Osteoblast (primary cell): ENCODE measurements around the gene USF1. TPM values are rescaled to one million over a fixed set of nuclear protein-coding genes. Genes with fewer than 3 reads are reported as not detected.

ENCODE experiments used
- DNase-seq: peaks from one replicate; pipeline ENCODE4 v3.0.0; 2011; ENCODE audit warnings: low spot score, mixed read lengths; ENCODE audit not compliant: insufficient read length; ENCODE audit errors: missing footprints
- H2AFZ ChIP-seq: 2 replicates; pipeline ENCODE4 v1.6.0; 2011; ENCODE audit warnings: mild to moderate bottlenecking, low read length
- H3K27ac ChIP-seq: 2 replicates; pipeline ENCODE4 v1.5.1; 2011; ENCODE audit warnings: mild to moderate bottlenecking, low read depth, low read length, moderate library complexity
- H3K27me3 ChIP-seq: 2 replicates; pipeline ENCODE4 v1.6.0; 2012; ENCODE audit warnings: mild to moderate bottlenecking, control low read depth, inconsistent platforms, low read length, moderate library complexity; ENCODE audit not compliant: insufficient read depth
- H3K36me3 ChIP-seq: 2 replicates; pipeline ENCODE4 v1.5.1; 2011; ENCODE audit warnings: mild to moderate bottlenecking, low read length, control low read depth, moderate library complexity; ENCODE audit not compliant: insufficient read depth
- H3K4me1 ChIP-seq: 2 replicates; pipeline ENCODE4 v1.5.1; 2011; ENCODE audit warnings: mild to moderate bottlenecking, low read length, control low read depth, moderate library complexity; ENCODE audit not compliant: insufficient read depth
- H3K4me2 ChIP-seq: 2 replicates; pipeline ENCODE4 v1.6.0; 2011; ENCODE audit warnings: mild to moderate bottlenecking, low read length; ENCODE audit not compliant: insufficient read depth
- H3K4me3 ChIP-seq: fragments of 200-600 bp; sonication (generic); 3 replicates; pipeline ENCODE4 v1.5.1; 2012; ENCODE audit warnings: mild to moderate bottlenecking, low read length, inconsistent platforms; ENCODE audit not compliant: insufficient read depth
- H3K79me2 ChIP-seq: 2 replicates; pipeline ENCODE4 v1.6.0; 2012; ENCODE audit warnings: mild to moderate bottlenecking, low read length, control low read depth, inconsistent platforms; ENCODE audit not compliant: insufficient read depth
- H3K9me3 ChIP-seq: 2 replicates; pipeline ENCODE4 v1.5.1; 2011; ENCODE audit warnings: low read depth, low read length, control low read depth
- H4K20me1 ChIP-seq: 2 replicates; pipeline ENCODE4 v1.6.0; 2012; ENCODE audit warnings: mild to moderate bottlenecking, low read length, control low read depth; ENCODE audit not compliant: insufficient read depth
- CTCF ChIP-seq: IDR thresholded peaks from 2 replicates; pipeline ENCODE4 v1.5.1; 2011; ENCODE audit warnings: mild to moderate bottlenecking, low read depth, low read length, moderate library complexity; ENCODE audit errors: extremely low read depth
- total RNA-seq: library from RNA; depleted of rRNA; stranded (reverse); fragments of >200 nt; gene quantifications from 2 replicates; pipeline ENCODE4 v1.2.3, GENCODE V29; 2012

USF1 gene
- total RNA-seq, 1 donor, result 47.4 TPM

GRCh38 chr1:161013488-161014230, 32.1 kb downstream of the USF1 start:
- Histone ChIP-seq H4K20me1 (no peaks in the 10 kb centered on the region), H3K4me2 (peak overlapping the region; percentile 34), H3K9me3 (no peaks in the 10 kb centered on the region), H2AFZ (peak overlapping the region; percentile 71), H3K79me2 (no peaks in the 10 kb centered on the region), H3K4me1 (no peaks in the 10 kb centered on the region), H3K4me3 (no peak overlapping the region), H3K36me3 (no peaks in the 10 kb centered on the region), H3K27ac (no peak overlapping the region), H3K27me3 (peaks cover 2% of the 10 kb centered on the region)
- DNase-seq, result no peak
- TF ChIP-seq CTCF, result no peak

GRCh38 chr1:161013131-161013487, 32.7 kb downstream of the USF1 start:
- H3K36me3 ChIP-seq, result no peaks in the 10 kb centered on the region
- no peak overlapping the region for H3K4me2 ChIP-seq
- TF ChIP-seq CTCF, result no peak

GRCh38 chr1:161012420-161012819, 33.4 kb downstream of the USF1 start:
- Histone ChIP-seq H3K9me3 (no peaks in the 10 kb centered on the region), H4K20me1 (no peaks in the 10 kb centered on the region), H3K4me3 (no peak overlapping the region), H3K36me3 (no peaks in the 10 kb centered on the region), H3K79me2 (no peaks in the 10 kb centered on the region), H3K27ac (no peak overlapping the region), H3K4me2 (no peak overlapping the region), H3K27me3 (no peaks in the 10 kb centered on the region), H3K4me1 (no peaks in the 10 kb centered on the region), H2AFZ (no peak overlapping the region)
- DNase-seq, result no peak
- no peak for TF ChIP-seq CTCF

More at GRCh38 chr1:161013131-161013487, 32.7 kb downstream of the USF1 start:
- no peaks in the 10 kb centered on the region for H3K79me2 ChIP-seq
- no peaks in the 10 kb centered on the region for H3K4me1 ChIP-seq
- H3K4me3 ChIP-seq, result no peak overlapping the region
- peak overlapping the region; percentile 71 for H2AFZ ChIP-seq
- no peaks in the 10 kb centered on the region for H3K27me3 ChIP-seq
- H3K9me3 ChIP-seq, result no peaks in the 10 kb centered on the region
- H4K20me1 ChIP-seq, result no peaks in the 10 kb centered on the region
- DNase-seq, result no peak
- H3K27ac ChIP-seq, result no peak overlapping the region

DNA sequence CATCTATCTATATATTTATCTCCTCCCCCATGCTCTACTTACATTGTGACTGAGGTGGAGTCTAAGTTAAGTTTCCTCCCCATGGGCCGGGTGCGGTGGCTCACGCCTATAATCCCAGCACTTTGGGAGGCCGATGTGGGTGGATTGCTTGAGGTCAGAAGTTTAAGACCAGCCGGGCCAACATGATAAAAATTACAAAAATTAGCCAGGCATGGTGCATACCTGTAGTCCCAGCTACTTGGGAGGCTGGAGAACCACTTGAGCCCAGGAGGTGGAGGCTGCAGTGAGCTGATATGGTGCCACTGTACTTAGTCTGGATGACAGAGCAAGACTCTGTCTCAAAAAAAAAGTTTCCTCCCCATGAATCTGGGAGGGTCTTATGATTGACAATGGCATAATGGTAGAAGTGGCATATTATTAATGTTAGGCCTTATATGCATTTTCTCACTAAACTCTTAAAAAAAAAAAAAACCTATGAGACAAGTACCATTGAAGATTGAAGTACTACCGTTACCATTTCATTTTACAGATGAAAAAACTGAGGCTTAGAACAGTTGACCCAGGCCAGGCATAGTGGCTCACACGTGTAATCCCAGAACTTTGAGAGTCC, 36.1 kb downstream of the USF1 start:
- no peaks in the 10 kb centered on the region for H3K36me3 ChIP-seq
- no peaks in the 10 kb centered on the region for H3K4me1 ChIP-seq
- no peak overlapping the region for H3K4me3 ChIP-seq
- H4K20me1 ChIP-seq, result no peaks in the 10 kb centered on the region
- H3K27ac ChIP-seq, result no peak overlapping the region
- no peaks in the 10 kb centered on the region for H3K79me2 ChIP-seq
- DNase-seq, result no peak
- no peaks in the 10 kb centered on the region for H3K27me3 ChIP-seq
- no peak overlapping the region for H3K4me2 ChIP-seq
- no peak for TF ChIP-seq CTCF
- H2AFZ ChIP-seq, result no peak overlapping the region
- H3K9me3 ChIP-seq, result no peaks in the 10 kb centered on the region
